Muscle layer of colon (tissue), 2 donors: ENCODE measurements around the gene PBRM1.
A peak's percentile ranks its signal among the peaks of the same experiment; 100 is the strongest.

Experiments used
- H3K27ac ChIP-seq: one replicate; pipeline ENCODE4 v1.7.0; 2013; ENCODE audit warnings: low read depth, mild to moderate bottlenecking, low read length, moderate library complexity
- H3K27me3 ChIP-seq, 2 donors: one replicate each; pipeline ENCODE4 v1.7.0; 2013; ENCODE audit warnings: low read length in 2 of 2, mild to moderate bottlenecking in 2 of 2; ENCODE audit not compliant: insufficient read depth in 2 of 2, control insufficient read depth in 1 of 2
- H3K36me3 ChIP-seq: one replicate; pipeline ENCODE4 v1.7.0; 2013; ENCODE audit warnings: mild to moderate bottlenecking, low read length; ENCODE audit not compliant: insufficient read depth
- H3K4me1 ChIP-seq: one replicate; pipeline ENCODE4 v1.7.0; 2013; ENCODE audit warnings: mild to moderate bottlenecking, low read length; ENCODE audit not compliant: insufficient read depth
- H3K4me3 ChIP-seq, 2 donors: one replicate each; pipeline ENCODE4 v1.7.0; 2013; ENCODE audit warnings: low read length in 2 of 2, low read depth in 1 of 2, mild to moderate bottlenecking in 1 of 2, moderate library complexity in 1 of 2
- H3K9ac ChIP-seq: one replicate; pipeline ENCODE4 v1.7.0; 2013; ENCODE audit warnings: low read length
- H3K9me3 ChIP-seq: one replicate; pipeline ENCODE4 v1.7.0; 2013; ENCODE audit warnings: mild to moderate bottlenecking, low read length
- donor health status: abdominal sarcoma.
- donor health status: Adenocarcinoma of cecum.

PBRM1 gene

DNA sequence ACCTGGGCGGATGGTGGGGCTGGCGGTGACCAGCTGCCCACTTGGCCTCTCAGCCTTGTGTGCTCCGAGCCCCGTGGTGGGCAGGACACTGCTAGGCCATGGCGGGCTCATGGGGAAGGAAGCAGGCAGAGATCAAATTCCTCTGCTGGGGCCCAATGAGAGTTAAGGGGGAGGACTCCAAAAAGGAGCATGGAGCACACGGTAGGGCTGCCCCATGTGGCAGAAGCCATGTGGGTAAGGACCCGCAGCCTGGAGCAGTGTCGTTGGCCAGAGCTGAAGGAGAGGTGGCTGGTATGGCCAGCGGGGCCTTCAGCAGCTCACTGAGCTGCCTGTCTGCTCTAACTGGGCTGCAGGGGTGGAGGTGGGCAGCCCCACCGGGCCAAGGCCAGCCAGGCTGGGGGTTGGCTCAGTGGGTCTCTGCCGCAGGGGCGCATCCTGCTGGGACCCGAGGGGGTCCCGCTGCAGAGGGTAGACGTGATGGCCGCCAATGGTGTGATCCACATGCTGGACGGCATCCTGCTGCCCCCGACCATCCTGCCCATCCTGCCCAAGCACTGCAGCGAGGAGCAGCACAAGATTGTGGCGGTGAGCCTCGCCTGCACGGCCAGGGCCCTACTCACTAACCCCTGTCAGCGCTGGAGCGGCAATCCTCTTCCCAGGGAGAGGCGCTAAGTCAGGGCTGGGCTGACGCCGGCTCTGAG is 179.3 kb downstream of the PBRM1 start:
- H3K4me1 ChIP-seq, result no peaks in the 10 kb centered on the region
- peaks cover 4% of the 10 kb centered on the region for H3K36me3 ChIP-seq
- H3K27me3 ChIP-seq, result no peaks in the 10 kb centered on the region
- H3K9ac ChIP-seq, result no peak overlapping the region
- no peaks in the 10 kb centered on the region for H3K9me3 ChIP-seq
- H3K4me3 ChIP-seq, result no peak overlapping the region
- no peak overlapping the region for H3K27ac ChIP-seq

DNA sequence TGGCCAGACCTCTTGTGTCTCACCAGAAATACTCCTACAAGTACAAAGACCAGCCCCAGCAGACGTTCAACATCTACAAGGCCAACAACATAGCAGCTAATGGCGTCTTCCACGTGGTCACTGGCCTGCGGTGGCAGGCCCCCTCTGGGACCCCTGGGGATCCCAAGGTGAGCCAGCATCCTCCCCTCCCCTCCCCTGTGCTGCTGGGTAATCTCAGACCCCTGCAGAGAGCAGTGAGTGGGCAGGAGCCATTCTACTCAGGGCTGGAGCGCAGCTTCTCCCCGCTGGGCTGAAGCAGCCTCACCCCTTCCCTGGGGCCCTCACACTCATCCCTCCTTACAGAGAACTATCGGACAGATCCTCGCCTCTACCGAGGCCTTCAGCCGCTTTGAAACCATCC is 180.7 kb downstream of the PBRM1 start:
- Histone ChIP-seq H3K4me1 (no peaks in the 10 kb centered on the region), H3K36me3 (peaks cover 4% of the 10 kb centered on the region), H3K27ac (no peak overlapping the region), H3K4me3 (no peak overlapping the region), H3K27me3 (no peaks in the 10 kb centered on the region), H3K9me3 (no peaks in the 10 kb centered on the region), H3K9ac (no peak overlapping the region)

DNA sequence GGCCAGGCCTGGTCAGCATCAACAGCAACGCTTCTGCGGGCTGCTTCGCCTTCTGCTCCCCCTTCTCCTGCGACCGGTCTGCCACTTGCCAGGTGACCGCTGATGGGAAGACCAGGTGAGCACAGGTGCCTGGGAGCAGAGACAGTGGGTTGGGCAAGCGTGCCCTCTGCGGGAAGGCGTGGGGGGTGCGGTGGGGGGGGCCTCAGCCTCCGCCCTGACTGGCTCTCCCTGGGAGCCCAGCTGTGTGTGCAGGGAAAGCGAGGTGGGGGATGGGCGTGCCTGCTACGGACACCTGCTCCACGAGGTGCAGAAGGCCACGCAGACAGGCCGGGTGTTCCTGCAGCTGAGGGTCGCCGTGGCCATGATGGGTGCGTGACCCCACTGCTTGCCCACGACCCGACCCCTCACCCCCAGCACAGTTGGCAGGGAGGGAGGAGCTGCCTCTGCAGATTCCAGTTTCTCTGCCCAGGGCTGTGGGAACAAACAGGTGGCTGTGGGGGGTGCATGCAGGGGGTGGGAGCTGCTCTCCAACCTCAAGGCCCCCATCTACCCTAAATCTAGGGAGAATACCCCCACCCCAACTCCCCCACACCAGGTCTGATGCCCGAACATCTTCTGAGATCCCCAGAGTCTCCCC is 181.8 kb downstream of the PBRM1 start:
- Histone ChIP-seq H3K4me1 (no peaks in the 10 kb centered on the region), H3K9ac (no peak overlapping the region), H3K9me3 (no peaks in the 10 kb centered on the region), H3K4me3 (no peak overlapping the region), H3K36me3 (peaks cover 4% of the 10 kb centered on the region), H3K27ac (no peak overlapping the region), H3K27me3 (no peaks in the 10 kb centered on the region)

DNA sequence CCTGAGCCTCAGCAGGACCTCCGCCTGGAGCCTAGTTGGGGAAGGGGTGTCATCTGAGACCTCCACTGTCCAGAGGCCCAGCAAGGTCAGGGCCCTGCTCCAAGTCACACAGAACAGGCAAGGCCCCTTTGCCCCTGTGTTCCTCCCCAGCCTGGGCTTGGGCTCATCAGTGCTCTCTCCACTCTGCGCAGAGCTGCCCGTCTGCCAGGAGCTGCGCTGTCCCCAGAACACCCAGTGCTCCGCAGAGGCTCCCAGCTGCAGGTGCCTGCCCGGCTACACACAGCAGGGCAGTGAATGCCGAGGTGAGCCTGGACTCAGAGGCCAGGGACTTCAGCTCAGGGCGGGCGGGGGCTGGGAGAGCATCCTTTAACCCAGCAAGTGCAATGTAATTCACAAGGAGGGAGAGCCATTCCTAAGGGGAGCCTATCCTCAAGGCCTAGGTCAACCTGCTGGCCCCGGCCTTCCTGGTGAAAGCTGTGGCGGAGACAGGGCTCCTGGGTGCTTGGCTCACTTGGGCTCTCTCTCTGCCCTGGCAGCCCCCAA is 182.8 kb downstream of the PBRM1 start:
- Histone ChIP-seq H3K27me3 (no peaks in the 10 kb centered on the region), H3K4me1 (no peaks in the 10 kb centered on the region), H3K27ac (no peak overlapping the region), H3K9me3 (no peaks in the 10 kb centered on the region), H3K9ac (no peak overlapping the region), H3K36me3 (peaks cover 4% of the 10 kb centered on the region), H3K4me3 (no peak overlapping the region)

DNA sequence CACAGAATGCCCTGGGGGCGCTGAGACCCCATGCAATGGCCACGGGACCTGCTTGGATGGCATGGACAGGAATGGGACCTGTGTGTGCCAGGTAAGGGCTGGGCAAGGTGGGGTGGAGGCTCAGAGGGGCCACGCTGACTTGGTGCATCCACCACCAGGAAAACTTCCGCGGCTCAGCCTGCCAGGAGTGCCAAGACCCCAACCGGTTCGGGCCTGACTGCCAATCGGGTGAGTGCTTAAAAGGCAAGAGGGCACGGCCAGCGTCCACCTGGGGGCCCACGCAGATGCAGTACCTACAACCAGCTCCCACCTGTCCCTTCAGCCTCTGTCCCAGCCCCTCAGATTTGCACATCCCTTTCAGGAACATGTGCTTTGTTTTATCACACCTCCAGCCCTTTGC is 183.7 kb downstream of the PBRM1 start:
- H3K27ac ChIP-seq, result no peak overlapping the region
- no peak overlapping the region for H3K9ac ChIP-seq
- no peaks in the 10 kb centered on the region for H3K27me3 ChIP-seq
- no peak overlapping the region for H3K4me3 ChIP-seq
- H3K36me3 ChIP-seq, result peaks cover 4% of the 10 kb centered on the region
- no peaks in the 10 kb centered on the region for H3K4me1 ChIP-seq
- H3K9me3 ChIP-seq, result no peaks in the 10 kb centered on the region

DNA sequence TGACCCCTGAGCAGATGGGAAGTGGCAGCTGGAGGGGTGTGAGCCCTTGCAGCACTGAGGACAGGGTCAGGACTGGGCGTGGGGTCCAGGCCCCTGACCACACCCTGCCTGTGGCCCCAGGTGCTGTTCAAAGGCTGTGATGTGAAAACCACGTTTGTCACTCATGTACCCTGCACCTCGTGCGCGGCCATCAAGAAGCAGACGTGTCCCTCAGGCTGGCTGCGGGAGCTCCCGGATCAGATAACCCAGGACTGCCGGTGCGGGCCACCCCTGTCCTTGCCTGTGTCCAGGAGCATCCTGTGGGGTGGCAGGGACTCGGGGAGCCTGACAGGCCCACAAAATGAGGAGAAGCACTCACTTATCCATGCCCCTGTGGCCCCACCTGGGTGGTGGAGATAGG is 184.7 kb downstream of the PBRM1 start:
- H3K9ac ChIP-seq, result no peak overlapping the region
- H3K9me3 ChIP-seq, result no peaks in the 10 kb centered on the region
- H3K36me3 ChIP-seq, result peaks cover 4% of the 10 kb centered on the region
- H3K27ac ChIP-seq, result no peak overlapping the region
- no peaks in the 10 kb centered on the region for H3K4me1 ChIP-seq
- no peak overlapping the region for H3K4me3 ChIP-seq
- H3K27me3 ChIP-seq, result no peaks in the 10 kb centered on the region

DNA sequence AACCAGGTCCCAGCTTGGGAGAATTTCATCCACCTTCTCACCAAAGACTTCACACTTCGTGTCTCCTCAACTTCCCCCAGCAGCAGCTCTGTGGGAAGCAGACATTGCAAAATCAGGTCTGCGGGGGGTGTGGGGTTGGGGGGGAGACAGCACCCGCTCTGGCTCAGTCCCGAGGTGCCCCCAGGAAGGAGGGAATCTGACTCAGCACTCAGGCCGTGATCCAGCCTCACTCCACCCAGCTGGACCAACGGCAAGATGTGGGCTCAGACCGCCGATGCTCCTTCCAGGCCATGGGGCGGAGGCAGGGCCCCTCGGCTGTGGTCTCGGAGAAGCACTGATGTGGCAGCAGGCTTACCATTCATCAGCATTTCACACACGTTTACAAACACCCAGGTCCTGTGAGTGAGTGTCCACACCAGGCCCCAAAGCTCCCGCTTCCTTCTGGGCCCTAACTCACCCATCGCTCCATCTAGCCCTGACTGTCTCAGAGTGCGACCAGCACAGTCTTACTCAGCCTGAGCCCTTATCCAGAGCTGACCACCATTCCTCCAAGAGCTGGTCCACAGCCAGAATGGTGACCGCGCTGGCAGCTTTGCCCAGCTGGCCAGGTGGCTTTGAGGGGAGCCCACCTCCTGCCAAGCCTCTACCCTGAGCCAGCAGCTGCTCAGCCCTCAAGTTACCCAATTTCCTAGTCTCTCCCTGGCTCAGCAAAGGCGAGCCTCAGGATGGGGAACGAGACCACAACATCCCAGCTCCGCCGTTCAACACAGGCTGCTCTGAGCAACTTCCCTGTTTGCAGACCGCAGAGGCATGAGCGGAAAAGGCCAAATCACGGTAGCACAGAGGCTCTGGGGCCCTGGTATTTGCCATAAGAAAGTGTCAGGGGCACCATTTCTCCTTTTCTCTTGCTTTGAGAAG is 187.3 kb downstream of the PBRM1 start:
- Histone ChIP-seq H3K4me1 (no peaks in the 10 kb centered on the region), H3K9me3 (no peaks in the 10 kb centered on the region), H3K4me3 (no peak overlapping the region), H3K9ac (no peak overlapping the region), H3K27me3 (no peaks in the 10 kb centered on the region), H3K27ac (no peak overlapping the region), H3K36me3 (peaks cover 8% of the 10 kb centered on the region)

DNA sequence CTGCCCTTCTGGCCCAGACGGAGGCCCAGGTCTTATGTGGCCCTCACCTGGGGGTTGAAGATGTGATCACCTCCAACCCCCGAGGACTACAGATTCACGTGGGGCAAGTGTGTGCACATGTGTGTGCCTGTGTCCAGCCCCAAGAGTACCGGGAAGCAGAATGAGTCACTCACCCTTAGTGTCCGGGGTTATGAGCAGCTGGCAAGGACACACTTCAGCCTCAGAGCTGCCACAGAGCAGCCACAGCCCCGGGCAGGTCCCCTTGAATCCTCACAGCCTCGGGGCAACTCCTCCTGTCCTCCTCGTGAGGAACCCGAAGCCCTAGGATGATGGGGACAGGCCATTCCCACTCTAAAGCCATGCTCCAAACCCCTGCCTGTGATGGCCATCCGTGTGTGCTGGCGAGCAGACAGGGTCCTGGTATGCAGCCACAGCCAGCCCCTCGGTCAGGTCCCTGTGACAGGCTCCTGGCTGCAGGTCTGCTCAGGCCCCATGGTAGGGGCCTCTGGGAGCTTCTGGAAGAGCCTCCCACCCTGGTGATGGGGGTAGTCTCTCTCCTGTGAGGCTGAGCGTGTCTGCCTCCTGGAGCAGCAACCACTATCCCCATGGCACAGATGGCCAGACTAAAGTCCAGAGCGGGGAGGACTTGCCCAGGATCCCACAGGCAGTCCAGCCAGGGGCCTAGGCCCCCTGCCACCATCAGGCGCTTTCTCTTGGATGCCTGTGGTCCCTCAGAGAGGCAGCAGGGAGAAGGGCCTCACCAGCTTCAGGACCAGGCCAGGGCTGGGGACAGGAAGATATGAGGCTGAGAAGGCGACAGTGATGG is 189.7 kb downstream of the PBRM1 start:
- Histone ChIP-seq H3K9ac (no peak overlapping the region), H3K36me3 (peaks cover 31% of the 10 kb centered on the region), H3K27me3 (no peaks in the 10 kb centered on the region), H3K27ac (peak overlapping the region; percentile 44), H3K4me3 (peak overlapping the region in 1 of 2 donors; percentile 32), H3K4me1 (no peaks in the 10 kb centered on the region), H3K9me3 (no peaks in the 10 kb centered on the region)
